ENCODE measurements around the gene DCST1.

DNA sequence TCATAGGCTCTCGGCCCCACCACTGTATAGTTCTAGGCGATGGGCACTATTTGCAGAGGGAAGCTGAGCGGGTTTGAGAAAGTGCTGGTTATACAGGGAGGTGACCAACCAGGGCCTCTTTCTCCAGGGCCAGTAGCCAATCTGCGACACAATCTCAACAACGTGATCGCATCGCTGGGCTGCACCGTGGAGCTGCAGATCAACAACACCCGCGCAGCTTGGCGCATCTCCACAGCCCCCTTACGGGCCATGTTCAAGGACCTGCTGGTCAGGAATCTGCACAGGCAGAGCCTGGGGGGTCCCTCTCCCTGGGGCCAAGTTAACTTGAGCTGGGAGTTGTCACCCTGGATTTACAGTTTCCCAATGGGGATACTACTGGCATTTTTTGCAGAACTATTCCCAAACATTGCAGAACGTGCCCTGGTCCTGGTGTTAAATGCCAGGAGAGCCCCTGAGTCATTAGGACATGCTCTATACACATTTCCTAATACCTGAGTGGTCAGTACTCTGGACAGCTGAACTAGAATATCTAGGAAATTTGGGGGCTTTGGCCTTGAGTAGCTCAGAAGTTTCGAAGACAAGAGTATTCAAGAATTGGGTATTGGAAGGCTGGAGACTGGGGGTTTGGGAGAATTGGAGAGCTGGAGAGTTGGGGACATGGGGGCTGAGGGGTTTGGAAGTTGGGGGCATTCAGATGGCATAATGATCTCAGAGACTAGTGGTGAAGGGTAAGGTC lies 6.9 kb downstream of the DCST1 start:
- TF ChIP-seq, protein P1, sequence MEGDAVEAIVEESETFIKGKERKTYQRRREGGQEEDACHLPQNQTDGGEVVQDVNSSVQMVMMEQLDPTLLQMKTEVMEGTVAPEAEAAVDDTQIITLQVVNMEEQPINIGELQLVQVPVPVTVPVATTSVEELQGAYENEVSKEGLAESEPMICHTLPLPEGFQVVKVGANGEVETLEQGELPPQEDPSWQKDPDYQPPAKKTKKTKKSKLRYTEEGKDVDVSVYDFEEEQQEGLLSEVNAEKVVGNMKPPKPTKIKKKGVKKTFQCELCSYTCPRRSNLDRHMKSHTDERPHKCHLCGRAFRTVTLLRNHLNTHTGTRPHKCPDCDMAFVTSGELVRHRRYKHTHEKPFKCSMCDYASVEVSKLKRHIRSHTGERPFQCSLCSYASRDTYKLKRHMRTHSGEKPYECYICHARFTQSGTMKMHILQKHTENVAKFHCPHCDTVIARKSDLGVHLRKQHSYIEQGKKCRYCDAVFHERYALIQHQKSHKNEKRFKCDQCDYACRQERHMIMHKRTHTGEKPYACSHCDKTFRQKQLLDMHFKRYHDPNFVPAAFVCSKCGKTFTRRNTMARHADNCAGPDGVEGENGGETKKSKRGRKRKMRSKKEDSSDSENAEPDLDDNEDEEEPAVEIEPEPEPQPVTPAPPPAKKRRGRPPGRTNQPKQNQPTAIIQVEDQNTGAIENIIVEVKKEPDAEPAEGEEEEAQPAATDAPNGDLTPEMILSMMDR (conservative IDR thresholded peaks at IDR 0.05 in 1 of 2, IDR thresholded peaks at IDR 0.05 in 1 of 2; ENCODE audit: extremely low read depth in 1 of 2, insufficient read depth in 1 of 2, low read depth in 1 of 2, low read length in 2 of 2) = no peak
- no peak for TF ChIP-seq EZH2 (IDR thresholded peaks at IDR 0.05; ENCODE audit: borderline replicate concordance, low read length)

Measured in mammary epithelial cell (primary cell).